ENCODE data around the gene CEP112. TPM values are rescaled to one million over a fixed set of nuclear protein-coding genes. Genes with fewer than 3 reads are reported as not detected.
A peak's percentile ranks its signal among the peaks of the same experiment; 100 is the strongest.

CEP112 gene
- total and polyA plus RNA-seq, 4 donors, result 5.9 to 32.9 (median 18.8) TPM

GRCh38 chr17:65851965-65852736, 339.8 kb downstream of the CEP112 start:
- no peak overlapping the region for H3K4me3 ChIP-seq
- TF ChIP-seq CTCF (IDR thresholded peaks at IDR 0.05; ENCODE audit: control extremely low read depth, extremely low read depth), result no peak

GRCh38 chr17:65850486-65850885, 341.4 kb downstream of the CEP112 start:
- Histone ChIP-seq H3K27ac (ENCODE audit: low read depth in 1 of 2, low read length in 1 of 2) (no peak overlapping the region), H3K9me3 (ENCODE audit: control insufficient read depth in 4 of 4, insufficient read depth in 3 of 4, low read length in 3 of 4) (no peaks in the 10 kb centered on the region), H3K27me3 (ENCODE audit: control insufficient read depth in 3 of 3, insufficient read depth in 3 of 3, low read length in 2 of 3) (no peaks in the 10 kb centered on the region), H3K36me3 (ENCODE audit: control insufficient read depth in 4 of 4, insufficient read depth in 4 of 4, low read length in 4 of 4) (no peaks in the 10 kb centered on the region), H3K4me1 (ENCODE audit: control insufficient read depth in 5 of 5, insufficient read depth in 5 of 5, low read length in 5 of 5) (peaks cover 0 to 16% (median 0%) of the 10 kb centered on the region in 5 donors), H3K4me3 (no peak overlapping the region), H3K9ac (ENCODE audit: insufficient read depth in 1 of 2, low read length in 2 of 2) (no peak overlapping the region)
- TF ChIP-seq CTCF (IDR thresholded peaks at IDR 0.05; ENCODE audit: control extremely low read depth, extremely low read depth), result no peak
- DNase-seq (no peak), ATAC-seq (ENCODE audit: insufficient read depth, low FRiP score) (peak; percentile 58)
- 44 to 56% methylated on average over 2 of the region's 2 CpGs for WGBS, 2 donors

More at GRCh38 chr17:65851965-65852736, 339.8 kb downstream of the CEP112 start:
- Histone ChIP-seq H3K9me3 (ENCODE audit: control insufficient read depth in 4 of 4, insufficient read depth in 3 of 4, low read length in 3 of 4) (no peaks in the 10 kb centered on the region), H3K36me3 (ENCODE audit: control insufficient read depth in 4 of 4, insufficient read depth in 4 of 4, low read length in 4 of 4) (no peaks in the 10 kb centered on the region), H3K27me3 (ENCODE audit: control insufficient read depth in 3 of 3, insufficient read depth in 3 of 3, low read length in 2 of 3) (no peaks in the 10 kb centered on the region), H3K4me1 (ENCODE audit: control insufficient read depth in 5 of 5, insufficient read depth in 5 of 5, low read length in 5 of 5) (peaks cover 0 to 16% (median 2%) of the 10 kb centered on the region in 5 donors), H3K9ac (ENCODE audit: insufficient read depth in 1 of 2, low read length in 2 of 2) (no peak overlapping the region), H3K27ac (ENCODE audit: low read depth in 1 of 2, low read length in 1 of 2) (no peak overlapping the region)
- ATAC-seq (ENCODE audit: insufficient read depth, low FRiP score), result no peak
- no peak for DNase-seq
- 96 to 99% methylated on average over 2 of the region's 3 CpGs for WGBS, 2 donors

GRCh38 chr17:65848751-65849150, 343.2 kb downstream of the CEP112 start:
- Histone ChIP-seq H3K27me3 (ENCODE audit: control insufficient read depth in 3 of 3, insufficient read depth in 3 of 3, low read length in 2 of 3) (no peaks in the 10 kb centered on the region), H3K36me3 (ENCODE audit: control insufficient read depth in 4 of 4, insufficient read depth in 4 of 4, low read length in 4 of 4) (no peaks in the 10 kb centered on the region), H3K4me1 (ENCODE audit: control insufficient read depth in 5 of 5, insufficient read depth in 5 of 5, low read length in 5 of 5) (peaks cover 0 to 3% (median 0%) of the 10 kb centered on the region in 5 donors), H3K9ac (ENCODE audit: insufficient read depth in 1 of 2, low read length in 2 of 2) (no peak overlapping the region), H3K9me3 (ENCODE audit: control insufficient read depth in 4 of 4, insufficient read depth in 3 of 4, low read length in 3 of 4) (no peaks in the 10 kb centered on the region), H3K4me3 (no peak overlapping the region), H3K27ac (ENCODE audit: low read depth in 1 of 2, low read length in 1 of 2) (no peak overlapping the region)
- ATAC-seq (ENCODE audit: insufficient read depth, low FRiP score) (no peak), DNase-seq (no peak)
- WGBS, 2 donors, result 80 to 85% methylated on average over 5 of the region's 5 CpGs
- TF ChIP-seq CTCF (IDR thresholded peaks at IDR 0.05; ENCODE audit: control extremely low read depth, extremely low read depth), result no peak

All from lung (tissue), 12 donors.